HG02885 (cell line): ENCODE measurements around the gene SMARCA2.

ENCODE experiments used
- ATAC-seq: cut with Tn5 transposase; IDR thresholded peaks from one replicate; pipeline ENCODE4 v1.9.1; 2021; ENCODE audit warnings: mild to moderate bottlenecking; ENCODE audit not compliant: unreplicated experiment, poor library complexity

Gene SMARCA2

GRCh38 chr9:2039294-2040180, 24.4 kb downstream of the SMARCA2 start:
- no peak for ATAC-seq

- no peak for ATAC-seq
Measured at GRCh38 chr9:2040828-2041227, 25.7 kb downstream of the SMARCA2 start.

- ATAC-seq, result no peak
Measured at GRCh38 chr9:2041736-2042135, 26.6 kb downstream of the SMARCA2 start.

- peak; percentile 41 for ATAC-seq
Measured at GRCh38 chr9:2043243-2043642, 28.1 kb downstream of the SMARCA2 start.

- ATAC-seq, result peak; percentile 72
Measured at GRCh38 chr9:2043881-2044462, 28.8 kb downstream of the SMARCA2 start.

GRCh38 chr9:2047144-2047671, 32.1 kb downstream of the SMARCA2 start:
- ATAC-seq, result no peak

- ATAC-seq, result no peak
Measured at GRCh38 chr9:2047916-2048315, 32.8 kb downstream of the SMARCA2 start.

GRCh38 chr9:2050236-2050635, 35.1 kb downstream of the SMARCA2 start:
- ATAC-seq, result no peak

- peak; percentile 95 for ATAC-seq
Measured at GRCh38 chr9:2053883-2054845, 39.0 kb downstream of the SMARCA2 start.

GRCh38 chr9:2055203-2055658, 40.1 kb downstream of the SMARCA2 start:
- ATAC-seq, result peak; percentile 39

- no peak for ATAC-seq
Measured at GRCh38 chr9:2059274-2059929, 44.3 kb downstream of the SMARCA2 start.

- no peak for ATAC-seq
Measured at GRCh38 chr9:2060424-2060823, 45.3 kb downstream of the SMARCA2 start.

- ATAC-seq, result no peak
Measured at GRCh38 chr9:2065704-2066103, 50.6 kb downstream of the SMARCA2 start.

- ATAC-seq, result peak; percentile 43
Measured at GRCh38 chr9:2066312-2067273, 51.4 kb downstream of the SMARCA2 start.

GRCh38 chr9:2072752-2073405, 57.7 kb downstream of the SMARCA2 start:
- peak; percentile 90 for ATAC-seq

- ATAC-seq, result no peak
Measured at GRCh38 chr9:2082772-2083171, 67.6 kb downstream of the SMARCA2 start.

- ATAC-seq, result no peak
Measured at GRCh38 chr9:2083479-2083878, 68.3 kb downstream of the SMARCA2 start.

GRCh38 chr9:2085716-2086115, 70.6 kb downstream of the SMARCA2 start:
- no peak for ATAC-seq
